ENCODE measurements around the gene IL1F10. TPM values are rescaled to one million over a fixed set of nuclear protein-coding genes. Genes with fewer than 3 reads are reported as not detected.
A peak's percentile ranks its signal among the peaks of the same experiment; 100 is the strongest.

IL1F10 gene
- total RNA-seq, 4 donors from 2014 or later: not detected

DNA sequence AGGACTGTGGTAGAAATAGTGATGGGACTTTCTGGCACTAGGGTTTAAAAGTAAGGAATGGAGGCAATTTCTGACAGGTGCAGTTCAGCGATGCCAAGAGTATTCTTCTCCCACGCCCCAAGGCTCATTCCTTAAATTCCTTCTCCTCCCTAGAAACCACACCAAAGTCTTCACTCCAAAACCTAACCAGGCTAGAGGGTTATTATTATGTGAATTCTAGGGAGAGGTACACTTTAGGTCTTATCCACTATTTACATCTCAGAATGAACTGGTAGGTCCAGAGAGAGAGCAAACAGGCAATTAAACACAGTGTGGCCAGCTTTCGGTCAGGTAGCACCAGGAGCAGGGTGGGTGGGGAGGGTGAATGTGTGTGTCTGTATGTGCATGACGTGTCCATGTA is 11.4 kb downstream of the IL1F10 start:
- no peak for DNase-seq (ENCODE audit: extremely low spot score)
- TF ChIP-seq CTCF (IDR thresholded peaks at IDR 0.05) (no peak), POLR2A (IDR thresholded peaks at IDR 0.05; ENCODE audit: low read depth) (no peak), EP300 (IDR thresholded peaks at IDR 0.05) (no peak), POLR2AphosphoS5 (IDR thresholded peaks at IDR 0.05) (no peak)
- Histone ChIP-seq H3K9me3 (no peaks in the 10 kb centered on the region), H3K27me3 (peaks cover 0 to 18% (median 0%) of the 10 kb centered on the region in 4 donors), H3K36me3 (no peaks in the 10 kb centered on the region), H3K4me3 (no peak overlapping the region), H3K4me1 (no peaks in the 10 kb centered on the region), H3K27ac (replicated peaks in 1 of 4) (no peak overlapping the region)
- 82% methylated on average over 4 of the region's 4 CpGs for WGBS
- intact Hi-C loops (cut with DNase I): no loop called here

- Histone ChIP-seq H3K27me3 (peaks cover 0 to 18% (median 0%) of the 10 kb centered on the region in 4 donors), H3K4me3 (no peak overlapping the region), H3K27ac (replicated peaks in 1 of 4) (no peak overlapping the region), H3K4me1 (no peaks in the 10 kb centered on the region), H3K36me3 (no peaks in the 10 kb centered on the region), H3K9me3 (no peaks in the 10 kb centered on the region)
- DNase-seq (ENCODE audit: extremely low spot score): no peak
- TF ChIP-seq EP300 (IDR thresholded peaks at IDR 0.05): no peak
- no peak for TF ChIP-seq POLR2AphosphoS5 (IDR thresholded peaks at IDR 0.05)
- no peak for TF ChIP-seq POLR2A (IDR thresholded peaks at IDR 0.05; ENCODE audit: low read depth)
- TF ChIP-seq CTCF (IDR thresholded peaks at IDR 0.05): peak; percentile 17 to 43 (median 25)
- 38% methylated on average over 9 of the region's 9 CpGs for WGBS
- intact Hi-C loops (cut with DNase I): no loop called here
These were observed 12.4 kb downstream of the IL1F10 start for GRCh38 chr2:113080134-113080533.

GRCh38 chr2:113081488-113082210 is 13.9 kb downstream of the IL1F10 start:
- TF ChIP-seq CTCF (IDR thresholded peaks at IDR 0.05) (no peak), EP300 (IDR thresholded peaks at IDR 0.05) (no peak), POLR2AphosphoS5 (IDR thresholded peaks at IDR 0.05) (no peak), POLR2A (IDR thresholded peaks at IDR 0.05; ENCODE audit: low read depth) (no peak)
- no peaks in the 10 kb centered on the region for H3K4me1 ChIP-seq
- DNase-seq (ENCODE audit: extremely low spot score): peak; percentile 68
- intact Hi-C loops (cut with DNase I): no loop called here
- no peaks in the 10 kb centered on the region for H3K36me3 ChIP-seq
- 73% methylated on average over 2 of the region's 2 CpGs for WGBS
- no peak overlapping the region for H3K4me3 ChIP-seq
- no peak overlapping the region for H3K27ac ChIP-seq (replicated peaks in 1 of 4)
- H3K9me3 ChIP-seq: peaks cover 0 to under 1% (median 0%) of the 10 kb centered on the region in 4 donors
- H3K27me3 ChIP-seq: peaks cover 0 to 18% (median 0%) of the 10 kb centered on the region in 4 donors

DNA sequence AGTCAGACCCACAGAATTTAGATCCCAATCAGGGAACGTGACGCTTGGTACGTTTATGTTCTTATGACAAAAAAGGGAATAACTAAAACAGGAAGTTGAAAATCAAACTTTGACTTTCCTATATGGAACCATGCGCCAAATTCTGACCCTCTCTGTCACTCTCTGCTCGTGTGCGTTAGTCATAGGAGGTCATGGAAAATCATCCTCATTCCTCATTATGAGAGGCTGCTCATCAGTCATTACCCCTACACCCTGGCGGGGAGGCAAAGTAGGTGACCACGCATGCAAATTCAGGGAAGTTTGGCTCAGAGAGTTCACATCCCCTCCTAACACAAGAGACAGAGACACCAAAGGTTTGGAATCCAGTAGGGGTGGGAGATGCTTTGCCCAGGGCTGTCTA is 15.5 kb downstream of the IL1F10 start:
- Histone ChIP-seq H3K4me1 (no peaks in the 10 kb centered on the region), H3K27me3 (peaks cover 0 to 18% (median 0%) of the 10 kb centered on the region in 4 donors), H3K36me3 (no peaks in the 10 kb centered on the region), H3K27ac (replicated peaks in 1 of 4) (no peak overlapping the region), H3K4me3 (no peak overlapping the region), H3K9me3 (peaks cover 0 to 7% (median 0%) of the 10 kb centered on the region in 4 donors)
- intact Hi-C loops (cut with DNase I): no loop called here
- WGBS: 57% methylated on average over 8 of the region's 8 CpGs
- no peak for DNase-seq (ENCODE audit: extremely low spot score)
- TF ChIP-seq EP300 (IDR thresholded peaks at IDR 0.05) (no peak), POLR2AphosphoS5 (IDR thresholded peaks at IDR 0.05) (no peak), CTCF (IDR thresholded peaks at IDR 0.05) (no peak), POLR2A (IDR thresholded peaks at IDR 0.05; ENCODE audit: low read depth) (no peak)

All from esophagus muscularis mucosa (tissue), 4 donors.